ENCODE data around the gene C4orf51. TPM values are rescaled to one million over a fixed set of nuclear protein-coding genes. Genes with fewer than 3 reads are reported as not detected.

Gene C4orf51
- total RNA-seq, 4 donors from 2014 or later: not detected

GRCh38 chr4:145772347-145772746, 92.4 kb downstream of the C4orf51 start:
- ATAC-seq (ENCODE audit: low FRiP score) (no peak), DNase-seq (ENCODE audit: low spot score) (no peak)
- TF ChIP-seq CTCF (IDR thresholded peaks at IDR 0.05): no peak

- no peak for ATAC-seq (ENCODE audit: low FRiP score)
- no peak for TF ChIP-seq CTCF (IDR thresholded peaks at IDR 0.05)
- no peak for DNase-seq (ENCODE audit: low spot score)
Measured at GRCh38 chr4:145773581-145774234, 93.8 kb downstream of the C4orf51 start.

- TF ChIP-seq CTCF (IDR thresholded peaks at IDR 0.05): no peak
- DNase-seq (ENCODE audit: low spot score) (no peak), ATAC-seq (ENCODE audit: low FRiP score) (no peak)
Measured at GRCh38 chr4:145774473-145774872, 94.5 kb downstream of the C4orf51 start.

GRCh38 chr4:145775406-145775805, 95.5 kb downstream of the C4orf51 start:
- DNase-seq (ENCODE audit: low spot score) (no peak), ATAC-seq (ENCODE audit: low FRiP score) (no peak)
- no peak for TF ChIP-seq CTCF (IDR thresholded peaks at IDR 0.05)

GRCh38 chr4:145776208-145776607, 96.3 kb downstream of the C4orf51 start:
- ATAC-seq (ENCODE audit: low FRiP score): no peak
- no peak for TF ChIP-seq CTCF (IDR thresholded peaks at IDR 0.05)
- no peak for DNase-seq (ENCODE audit: low spot score)

GRCh38 chr4:145779319-145779801, 99.4 kb downstream of the C4orf51 start:
- DNase-seq (ENCODE audit: low spot score) (no peak), ATAC-seq (ENCODE audit: low FRiP score) (no peak)
- no peak for TF ChIP-seq CTCF (IDR thresholded peaks at IDR 0.05)

GRCh38 chr4:145781351-145781750, 101.4 kb downstream of the C4orf51 start:
- DNase-seq (ENCODE audit: low spot score) (no peak), ATAC-seq (ENCODE audit: low FRiP score) (no peak)
- TF ChIP-seq CTCF (IDR thresholded peaks at IDR 0.05): no peak
